Measurements from ENCODE around the gene KIAA1614. TPM values are rescaled to one million over a fixed set of nuclear protein-coding genes. Genes with fewer than 3 reads are reported as not detected.

Gene KIAA1614
- total RNA-seq, 2 donors from 2014 or later: 9.1 to 11.0 TPM

GRCh38 chr1:180916012-180916770 lies 3.5 kb downstream of the KIAA1614 start:
- no peak for TF ChIP-seq CTCF (IDR thresholded peaks at IDR 0.05)
- Histone ChIP-seq H3K9me3 (no peaks in the 10 kb centered on the region), H3K36me3 (peaks cover 27% of the 10 kb centered on the region), H3K4me1 (peaks cover 0 to 22% of the 10 kb centered on the region in 2 donors), H3K4me3 (no peak overlapping the region), H3K27ac (no peak overlapping the region), H3K27me3 (no peaks in the 10 kb centered on the region)
- no peak for DNase-seq (ENCODE audit: low spot score)

GRCh38 chr1:180916771-180917170 lies 4.1 kb downstream of the KIAA1614 start:
- TF ChIP-seq CTCF (IDR thresholded peaks at IDR 0.05): no peak
- Histone ChIP-seq H3K27me3 (no peaks in the 10 kb centered on the region), H3K4me1 (peaks cover 0 to 16% of the 10 kb centered on the region in 2 donors), H3K27ac (no peak overlapping the region), H3K36me3 (peaks cover 27% of the 10 kb centered on the region), H3K9me3 (no peaks in the 10 kb centered on the region), H3K4me3 (no peak overlapping the region)
- no peak for DNase-seq (ENCODE audit: low spot score)

- Histone ChIP-seq H3K27ac (no peak overlapping the region), H3K9me3 (no peaks in the 10 kb centered on the region)
Observed at GRCh38 chr1:180917306-180918065, 4.8 kb downstream of the KIAA1614 start.

GRCh38 chr1:180918519-180918918 lies 5.8 kb downstream of the KIAA1614 start:
- H3K36me3 ChIP-seq: peaks cover 27% of the 10 kb centered on the region

More at GRCh38 chr1:180917306-180918065, 4.8 kb downstream of the KIAA1614 start:
- TF ChIP-seq CTCF (IDR thresholded peaks at IDR 0.05): no peak
- Histone ChIP-seq H3K36me3 (peaks cover 27% of the 10 kb centered on the region), H3K4me1 (peaks cover 0 to 11% of the 10 kb centered on the region in 2 donors), H3K4me3 (no peak overlapping the region), H3K27me3 (no peaks in the 10 kb centered on the region)
- no peak for DNase-seq (ENCODE audit: low spot score)

GRCh38 chr1:180919183-180919700 lies 6.5 kb downstream of the KIAA1614 start:
- no peak for TF ChIP-seq CTCF (IDR thresholded peaks at IDR 0.05)
- Histone ChIP-seq H3K4me3 (no peak overlapping the region), H3K9me3 (no peaks in the 10 kb centered on the region), H3K36me3 (peaks cover 27% of the 10 kb centered on the region), H3K27me3 (no peaks in the 10 kb centered on the region), H3K4me1 (peaks cover 0 to 6% of the 10 kb centered on the region in 2 donors), H3K27ac (no peak overlapping the region)
- DNase-seq (ENCODE audit: low spot score): no peak

More at GRCh38 chr1:180918519-180918918, 5.8 kb downstream of the KIAA1614 start:
- Histone ChIP-seq H3K27me3 (no peaks in the 10 kb centered on the region), H3K27ac (no peak overlapping the region), H3K4me3 (no peak overlapping the region), H3K9me3 (no peaks in the 10 kb centered on the region), H3K4me1 (peaks cover 0 to 9% of the 10 kb centered on the region in 2 donors)
- TF ChIP-seq CTCF (IDR thresholded peaks at IDR 0.05): no peak
- DNase-seq (ENCODE audit: low spot score): no peak

All from right atrium auricular region (tissue), 2 donors.